Endothelial cell of umbilical vein (primary cell): ENCODE measurements around the gene MYOD1. TPM values are rescaled to one million over a fixed set of nuclear protein-coding genes. Genes with fewer than 3 reads are reported as not detected.

ENCODE experiments used
- BruUV-seq: library from RNA; stranded (reverse); fragments of 400-500 nt; replicated peaks from 2 replicates; lab custom pipeline; 2021; lab: Mats Ljungman, UMichigan
- CTCF ChIA-PET: fragments of 300-600, 350-600 bp; sonication (Branson Sonifier 250); formaldehyde crosslinking; loops from one replicate; lab custom pipeline; 2021; ENCODE audit warnings: antibody characterized with exemption, inconsistent platforms; lab: Charles Lee
- POLR2A ChIA-PET: fragments of 300-600, 350-600 bp; sonication (Branson Sonifier 250); formaldehyde crosslinking; loops from one replicate; lab custom pipeline; 2021; ENCODE audit warnings: antibody characterized with exemption, inconsistent platforms; lab: Charles Lee
- DNase-seq: peaks from one replicate; pipeline ENCODE4 v3.0.0-alpha.2; 2011; ENCODE audit warnings: low read depth, low spot score
- FAIRE-seq: peaks from 2 replicates; lab custom pipeline; 2011; peaks lifted over from hg19 to GRCh38; lab: Jason Lieb, UNC
- H2AFZ ChIP-seq: 2 replicates; pipeline ENCODE4 v1.6.0; 2012; ENCODE audit warnings: low read depth, low read length, control low read depth, inconsistent platforms
- H3K27ac ChIP-seq: 2 replicates; pipeline ENCODE4 v1.5.1; 2011; ENCODE audit warnings: low read depth, mild to moderate bottlenecking, control low read depth, low read length, moderate library complexity; ENCODE audit not compliant: insufficient read depth
- H3K27me3 ChIP-seq, 2 experiments: 2 replicates each; pipeline versions ENCODE4 v1.6.0 to v1.6.1; 2011; ENCODE audit warnings: low read length in 2 of 2, mixed read lengths in 1 of 2; ENCODE audit not compliant: control insufficient read depth in 2 of 2, insufficient read depth in 2 of 2
- H3K36me3 ChIP-seq, 2 experiments: 2 replicates in 1 of 2; 3 replicates in 1 of 2; pipeline ENCODE4 v1.5.1; 2011; ENCODE audit warnings: low read length in 2 of 2, mild to moderate bottlenecking in 1 of 2, moderate library complexity in 1 of 2; ENCODE audit not compliant: control insufficient read depth in 2 of 2, insufficient read depth in 2 of 2; ENCODE audit errors: extremely low read depth in 1 of 2
- H3K4me1 ChIP-seq: 3 replicates; pipeline ENCODE4 v1.5.1; 2011; ENCODE audit warnings: mild to moderate bottlenecking, low read length; ENCODE audit not compliant: control insufficient read depth, insufficient read depth; ENCODE audit errors: extremely low read depth
- H3K4me2 ChIP-seq: 2 replicates; pipeline ENCODE4 v1.6.1; 2011; ENCODE audit warnings: low read length, control low read depth, mixed read lengths; ENCODE audit not compliant: insufficient read depth
- H3K4me3 ChIP-seq, 3 experiments: fragments of 200-600 bp in 1 of 3; sonication (generic), shearing (Covaris generic) in 1 of 3; replicated peaks in 1 of 3; 2 replicates each; pipeline ENCODE4 v1.5.1; 2011 to 2016; ENCODE audit warnings: control low read depth in 3 of 3, low read length in 3 of 3, mild to moderate bottlenecking in 2 of 3, inconsistent platforms in 1 of 3, low read depth in 1 of 3, moderate library complexity in 1 of 3; ENCODE audit not compliant: insufficient read depth in 1 of 3
- H3K79me2 ChIP-seq: 2 replicates; pipeline ENCODE4 v1.6.0; 2012; ENCODE audit warnings: low read length, inconsistent platforms; ENCODE audit not compliant: control insufficient read depth, insufficient read depth
- H3K9ac ChIP-seq: replicated peaks from 2 replicates; pipeline ENCODE3; 2011; ENCODE audit warnings: low read length, control low read depth; ENCODE audit not compliant: insufficient read depth; ENCODE audit errors: extremely low read depth
- H3K9me1 ChIP-seq: replicated peaks from 3 replicates; pipeline ENCODE4 v1.6.0; 2011; ENCODE audit warnings: mild to moderate bottlenecking, low read length; ENCODE audit not compliant: control insufficient read depth, insufficient read depth; ENCODE audit errors: extremely low read depth
- H3K9me3 ChIP-seq: replicated peaks from 2 replicates; pipeline ENCODE4 v1.5.1; 2012; ENCODE audit warnings: low read length, inconsistent platforms; ENCODE audit not compliant: control insufficient read depth, insufficient read depth
- H4K20me1 ChIP-seq: replicated peaks from 2 replicates; pipeline ENCODE3; 2011; ENCODE audit warnings: mild to moderate bottlenecking, low read length; ENCODE audit not compliant: control insufficient read depth, insufficient read depth; ENCODE audit errors: extremely low read depth
- EZH2 ChIP-seq: IDR thresholded peaks from 2 replicates; pipeline ENCODE4 v1.6.1; 2012; ENCODE audit warnings: borderline replicate concordance, low read depth, mild to moderate bottlenecking, moderate library complexity, low read length, inconsistent platforms; ENCODE audit not compliant: severe bottlenecking
- FOS ChIP-seq: IDR thresholded peaks from 2 replicates; pipeline ENCODE4 v1.6.1; 2011; ENCODE audit warnings: mild to moderate bottlenecking, low read length, moderate library complexity, borderline replicate concordance; ENCODE audit not compliant: insufficient read depth
- JUN ChIP-seq: IDR thresholded peaks from 2 replicates; pipeline ENCODE4 v1.6.1; 2011; ENCODE audit warnings: borderline replicate concordance, low read depth; ENCODE audit not compliant: insufficient read length, insufficient read depth
- MYC ChIP-seq: IDR thresholded peaks from one replicate; pipeline ENCODE4 v1.6.1; 2011; ENCODE audit warnings: mild to moderate bottlenecking, low read depth, low read length
- POLR2AphosphoS5 ChIP-seq: IDR thresholded peaks from 2 replicates; pipeline ENCODE4 v1.6.1; 2012; ENCODE audit warnings: low read depth, mild to moderate bottlenecking, control low read depth, low read length, moderate library complexity; ENCODE audit not compliant: insufficient read depth
- dilution Hi-C: fragments of 300-500 bp; cut with MboI; formaldehyde crosslinking; loops from one replicate; pipeline ENCODE4 v1.15.0; 2019; ENCODE audit warnings: low sequenced_read_pairs; ENCODE audit not compliant: extremely low pct_ligation_motif_present
- intact Hi-C: fragments of 100-400 bp; cut with micrococcal nuclease; formaldehyde crosslinking; loops from one replicate; pipeline ENCODE4 v1.10.0; 2022
- polyA plus RNA-seq, 4 experiments: library from polyadenylated mRNA; depleted of rRNA in 3 of 4; stranded (reverse) in 3 of 4; unstranded in 1 of 4; fragments of >200 nt; gene quantifications; 2 replicates each; pipeline versions ENCODE4 v1.2.1 to v1.2.3, GENCODE V29; 2011 to 2012; ENCODE audit warnings: missing spikeins in 1 of 4
- total RNA-seq: library from RNA; stranded (reverse); gene quantifications from 2 replicates; pipeline ENCODE4 v1.2.3, GENCODE V29; 2021
- TF ChIP-seq, protein P1 (sequence below): IDR thresholded peaks from 2 replicates; pipeline ENCODE4 v1.6.1; 2011; ENCODE audit not compliant: insufficient read depth, insufficient read length
- TF ChIP-seq, protein P2 (sequence below), 2 donors: IDR thresholded peaks; 1 replicate in 1 of 2; 2 replicates in 1 of 2; pipeline ENCODE4 v1.5.1; 2011; ENCODE audit warnings: low read length in 2 of 2, mild to moderate bottlenecking in 2 of 2, moderate library complexity in 2 of 2, control low read depth in 1 of 2, inconsistent platforms in 1 of 2, low read depth in 1 of 2; ENCODE audit not compliant: insufficient read depth in 1 of 2; ENCODE audit errors: extremely low read depth in 1 of 2

MYOD1 gene
- total and polyA plus RNA-seq, 2 donors (not counting 3 experiments of a cell fraction or from before 2014, with no cell fraction given) = not detected

DNA sequence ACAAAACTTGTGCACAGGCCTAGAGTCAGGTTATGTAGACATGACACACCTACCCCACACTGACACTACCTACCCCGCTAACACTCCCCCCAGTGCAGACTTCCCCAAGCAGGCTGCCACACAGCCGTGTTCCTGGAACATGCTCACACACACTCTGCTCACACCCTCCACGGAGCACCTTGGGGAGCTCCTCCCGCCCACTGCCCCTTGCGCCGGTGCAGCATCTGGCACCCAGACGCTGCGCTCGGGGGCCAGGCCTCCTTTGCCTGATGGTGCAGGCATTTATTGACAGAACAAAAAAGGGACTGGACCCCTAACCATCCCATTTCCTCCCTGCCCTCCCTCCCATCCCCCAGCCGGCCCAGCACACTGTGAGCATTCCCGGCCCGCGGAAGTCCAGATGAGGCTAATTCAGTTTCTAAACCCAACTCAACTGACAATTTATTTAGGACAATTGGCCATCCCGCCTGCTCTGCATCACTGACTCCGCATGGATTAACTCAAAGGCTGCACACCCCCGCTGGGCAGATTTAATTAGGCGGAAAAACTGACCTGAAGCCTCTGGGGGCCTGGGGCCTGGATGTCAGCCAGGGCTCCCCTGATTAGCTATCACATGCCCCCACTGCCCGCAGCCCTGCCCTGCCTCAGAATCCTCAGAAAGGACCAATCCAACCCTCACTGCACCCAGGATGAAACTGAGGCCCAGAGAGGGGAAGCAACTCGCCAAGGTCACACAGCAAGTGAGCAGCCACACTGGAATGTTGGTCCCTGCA, 45.3 kb downstream of the MYOD1 start:
- DNase-seq = no peak
- TF ChIP-seq, protein P1, sequence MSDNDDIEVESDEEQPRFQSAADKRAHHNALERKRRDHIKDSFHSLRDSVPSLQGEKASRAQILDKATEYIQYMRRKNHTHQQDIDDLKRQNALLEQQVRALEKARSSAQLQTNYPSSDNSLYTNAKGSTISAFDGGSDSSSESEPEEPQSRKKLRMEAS = no peak
- TF ChIP-seq MYC = no peak
- no peak for TF ChIP-seq EZH2
- no peak for TF ChIP-seq FOS
- no peak for TF ChIP-seq JUN
- TF ChIP-seq, protein P2, sequence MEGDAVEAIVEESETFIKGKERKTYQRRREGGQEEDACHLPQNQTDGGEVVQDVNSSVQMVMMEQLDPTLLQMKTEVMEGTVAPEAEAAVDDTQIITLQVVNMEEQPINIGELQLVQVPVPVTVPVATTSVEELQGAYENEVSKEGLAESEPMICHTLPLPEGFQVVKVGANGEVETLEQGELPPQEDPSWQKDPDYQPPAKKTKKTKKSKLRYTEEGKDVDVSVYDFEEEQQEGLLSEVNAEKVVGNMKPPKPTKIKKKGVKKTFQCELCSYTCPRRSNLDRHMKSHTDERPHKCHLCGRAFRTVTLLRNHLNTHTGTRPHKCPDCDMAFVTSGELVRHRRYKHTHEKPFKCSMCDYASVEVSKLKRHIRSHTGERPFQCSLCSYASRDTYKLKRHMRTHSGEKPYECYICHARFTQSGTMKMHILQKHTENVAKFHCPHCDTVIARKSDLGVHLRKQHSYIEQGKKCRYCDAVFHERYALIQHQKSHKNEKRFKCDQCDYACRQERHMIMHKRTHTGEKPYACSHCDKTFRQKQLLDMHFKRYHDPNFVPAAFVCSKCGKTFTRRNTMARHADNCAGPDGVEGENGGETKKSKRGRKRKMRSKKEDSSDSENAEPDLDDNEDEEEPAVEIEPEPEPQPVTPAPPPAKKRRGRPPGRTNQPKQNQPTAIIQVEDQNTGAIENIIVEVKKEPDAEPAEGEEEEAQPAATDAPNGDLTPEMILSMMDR (IDR thresholded peaks at IDR 0.05; ENCODE audit: extremely low read depth in 1 of 2, insufficient read depth in 1 of 2, low read depth in 1 of 2, low read length in 2 of 2) = no peak
- no peak for TF ChIP-seq POLR2AphosphoS5
- H3K9ac ChIP-seq = no peak overlapping the region
- H3K9me3 ChIP-seq = no peaks in the 10 kb centered on the region
- H2AFZ ChIP-seq = no peak overlapping the region
- FAIRE-seq = no peak
- dilution Hi-C loops (no loop called here), intact Hi-C loops (no loop called here)
- no peaks in the 10 kb centered on the region for H3K79me2 ChIP-seq
- H3K4me2 ChIP-seq = no peak overlapping the region
- no peak overlapping the region for H3K4me3 ChIP-seq
- no peaks in the 10 kb centered on the region for H4K20me1 ChIP-seq
- BruUV-seq = no TSS peak
- no peaks in the 10 kb centered on the region for H3K4me1 ChIP-seq
- CTCF ChIA-PET = no interaction called here
- no peaks in the 10 kb centered on the region for H3K27me3 ChIP-seq
- POLR2A ChIA-PET = no interaction called here
- H3K9me1 ChIP-seq = no peaks in the 10 kb centered on the region
- no peak overlapping the region for H3K27ac ChIP-seq
- H3K36me3 ChIP-seq = no peaks in the 10 kb centered on the region
